HG03045 (cell line): ENCODE results near the gene SEPTIN14.
"Not testable (repeated sequence)": the region's sequence is repeated elsewhere in the genome, so short reads cannot be mapped to it uniquely, and the experiment has no call there.

Source experiments
- ATAC-seq: cut with Tn5 transposase; IDR thresholded peaks from one replicate; pipeline ENCODE4 v1.9.1; 2021; ENCODE audit warnings: mild to moderate bottlenecking, moderate library complexity; ENCODE audit not compliant: unreplicated experiment

The SEPTIN14 gene

GRCh38 chr7:55786901-55787300 lies 75.7 kb downstream of the SEPTIN14 start:
- no peak for ATAC-seq

GRCh38 chr7:55785444-55785843 lies 77.1 kb downstream of the SEPTIN14 start:
- ATAC-seq, result not testable (repeated sequence)

- ATAC-seq, result no peak
These were observed 78.4 kb downstream of the SEPTIN14 start for GRCh38 chr7:55784151-55784550.

GRCh38 chr7:55778631-55779030 lies 83.9 kb downstream of the SEPTIN14 start:
- no peak for ATAC-seq

- no peak for ATAC-seq
These were observed 86.4 kb downstream of the SEPTIN14 start for GRCh38 chr7:55776196-55776595.

GRCh38 chr7:55775051-55775420 lies 87.5 kb downstream of the SEPTIN14 start:
- no peak for ATAC-seq

- no peak for ATAC-seq
These were observed 88.1 kb downstream of the SEPTIN14 start for GRCh38 chr7:55774327-55775050.

GRCh38 chr7:55770778-55771177 lies 91.8 kb downstream of the SEPTIN14 start:
- ATAC-seq, result no peak

- not testable (repeated sequence) for ATAC-seq
These were observed 109.2 kb downstream of the SEPTIN14 start for GRCh38 chr7:55753274-55753862.

GRCh38 chr7:55744706-55745105 lies 117.8 kb downstream of the SEPTIN14 start:
- not testable (repeated sequence) for ATAC-seq
